ENCODE data around the gene PITPNB. TPM values are rescaled to one million over a fixed set of nuclear protein-coding genes. Genes with fewer than 3 reads are reported as not detected.

Gene PITPNB
- total RNA-seq, 1 donor from 2014 or later: 51.3 TPM

DNA sequence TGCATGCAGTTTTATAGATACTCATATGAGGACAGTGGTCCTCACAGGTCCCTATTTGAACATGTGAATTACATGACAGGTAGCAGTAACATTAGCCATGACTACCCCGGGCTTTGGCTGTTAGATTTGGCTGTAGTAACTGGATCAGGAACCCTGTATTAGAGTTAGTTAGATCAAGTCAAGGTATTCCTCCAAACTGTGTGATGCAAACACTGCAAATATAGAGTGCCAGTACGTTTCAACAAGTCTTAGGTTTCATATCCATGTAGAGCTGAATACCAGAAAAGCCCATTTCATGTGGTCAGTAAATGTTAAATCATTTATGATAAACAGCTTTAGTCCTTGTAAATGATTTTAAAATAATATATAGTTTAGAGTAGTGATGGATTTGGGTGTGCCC is 29.5 kb upstream of the PITPNB start:
- H3K27me3 ChIP-seq: no peaks in the 10 kb centered on the region
- H3K4me3 ChIP-seq: no peak overlapping the region
- no peaks in the 10 kb centered on the region for H3K9me3 ChIP-seq
- no peak overlapping the region for H3K27ac ChIP-seq
- TF ChIP-seq, protein P1, sequence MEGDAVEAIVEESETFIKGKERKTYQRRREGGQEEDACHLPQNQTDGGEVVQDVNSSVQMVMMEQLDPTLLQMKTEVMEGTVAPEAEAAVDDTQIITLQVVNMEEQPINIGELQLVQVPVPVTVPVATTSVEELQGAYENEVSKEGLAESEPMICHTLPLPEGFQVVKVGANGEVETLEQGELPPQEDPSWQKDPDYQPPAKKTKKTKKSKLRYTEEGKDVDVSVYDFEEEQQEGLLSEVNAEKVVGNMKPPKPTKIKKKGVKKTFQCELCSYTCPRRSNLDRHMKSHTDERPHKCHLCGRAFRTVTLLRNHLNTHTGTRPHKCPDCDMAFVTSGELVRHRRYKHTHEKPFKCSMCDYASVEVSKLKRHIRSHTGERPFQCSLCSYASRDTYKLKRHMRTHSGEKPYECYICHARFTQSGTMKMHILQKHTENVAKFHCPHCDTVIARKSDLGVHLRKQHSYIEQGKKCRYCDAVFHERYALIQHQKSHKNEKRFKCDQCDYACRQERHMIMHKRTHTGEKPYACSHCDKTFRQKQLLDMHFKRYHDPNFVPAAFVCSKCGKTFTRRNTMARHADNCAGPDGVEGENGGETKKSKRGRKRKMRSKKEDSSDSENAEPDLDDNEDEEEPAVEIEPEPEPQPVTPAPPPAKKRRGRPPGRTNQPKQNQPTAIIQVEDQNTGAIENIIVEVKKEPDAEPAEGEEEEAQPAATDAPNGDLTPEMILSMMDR (IDR thresholded peaks at IDR 0.05): no peak
- TF ChIP-seq POLR2AphosphoS5 (IDR thresholded peaks at IDR 0.05; ENCODE audit: insufficient read depth in 1 of 2, low read depth in 1 of 2): no peak
- TF ChIP-seq POLR2A (IDR thresholded peaks at IDR 0.05): no peak
- intact Hi-C loops (cut with DNase I): no loop called here
- no peak for DNase-seq (ENCODE audit: extremely low spot score in 2 of 2)
- H3K4me1 ChIP-seq: peaks cover 13% of the 10 kb centered on the region
- no peaks in the 10 kb centered on the region for H3K36me3 ChIP-seq

DNA sequence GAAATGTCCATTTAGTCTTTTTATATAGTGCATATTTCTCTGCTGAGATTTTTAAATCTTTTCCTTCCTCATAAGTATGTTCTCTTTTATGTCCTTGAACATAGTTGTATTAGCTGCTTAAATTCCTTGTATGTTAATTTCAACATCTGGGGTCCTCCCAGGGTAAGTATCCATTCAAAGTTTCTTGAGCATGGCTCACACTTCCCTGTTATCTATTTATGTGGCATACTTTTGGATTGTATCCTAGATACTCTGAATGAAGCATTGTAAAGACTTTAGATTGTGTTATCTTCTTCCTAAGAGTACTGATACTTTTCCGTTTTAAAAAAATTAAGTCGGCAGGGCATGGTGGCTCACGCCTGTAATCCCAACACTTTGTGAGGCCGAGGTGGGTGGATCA is 28.4 kb upstream of the PITPNB start:
- H3K4me1 ChIP-seq: peaks cover 8% of the 10 kb centered on the region
- no peak for DNase-seq (ENCODE audit: extremely low spot score in 2 of 2)
- no peak overlapping the region for H3K4me3 ChIP-seq
- intact Hi-C loops (cut with DNase I): no loop called here
- no peaks in the 10 kb centered on the region for H3K27me3 ChIP-seq
- no peaks in the 10 kb centered on the region for H3K9me3 ChIP-seq
- H3K36me3 ChIP-seq: no peaks in the 10 kb centered on the region
- TF ChIP-seq POLR2A (IDR thresholded peaks at IDR 0.05) (no peak), POLR2AphosphoS5 (IDR thresholded peaks at IDR 0.05; ENCODE audit: insufficient read depth in 1 of 2, low read depth in 1 of 2) (no peak)
- TF ChIP-seq, protein P1 (IDR thresholded peaks at IDR 0.05): no peak
- no peak overlapping the region for H3K27ac ChIP-seq

DNA sequence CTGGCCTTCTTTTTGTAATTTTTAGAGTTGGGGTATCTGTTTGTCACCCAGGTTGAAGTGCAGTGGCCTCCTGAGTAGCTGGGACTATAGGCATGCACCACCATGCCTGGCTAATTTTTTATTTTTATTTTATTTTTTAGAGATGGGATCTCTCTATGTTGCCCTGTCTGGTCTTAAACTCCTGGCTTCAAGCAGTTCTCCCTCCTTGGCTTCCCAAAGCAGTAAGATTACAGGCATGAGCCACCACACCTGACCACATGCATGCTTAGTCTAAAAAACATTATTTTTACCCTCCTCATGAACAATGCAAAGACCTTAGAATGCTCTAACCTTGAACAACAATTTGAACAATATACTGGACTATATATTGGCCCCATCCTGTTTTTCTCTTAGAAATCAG is 22.1 kb upstream of the PITPNB start:
- H3K27me3 ChIP-seq: no peaks in the 10 kb centered on the region
- no peak overlapping the region for H3K4me3 ChIP-seq
- TF ChIP-seq, protein P1 (IDR thresholded peaks at IDR 0.05): no peak
- TF ChIP-seq POLR2A (IDR thresholded peaks at IDR 0.05): no peak
- TF ChIP-seq POLR2AphosphoS5 (IDR thresholded peaks at IDR 0.05; ENCODE audit: insufficient read depth in 1 of 2, low read depth in 1 of 2): no peak
- no peak for DNase-seq (ENCODE audit: extremely low spot score in 2 of 2)
- H3K9me3 ChIP-seq: no peaks in the 10 kb centered on the region
- intact Hi-C loops (cut with DNase I): no loop called here
- H3K27ac ChIP-seq: no peak overlapping the region
- no peaks in the 10 kb centered on the region for H3K4me1 ChIP-seq
- H3K36me3 ChIP-seq: no peaks in the 10 kb centered on the region

DNA sequence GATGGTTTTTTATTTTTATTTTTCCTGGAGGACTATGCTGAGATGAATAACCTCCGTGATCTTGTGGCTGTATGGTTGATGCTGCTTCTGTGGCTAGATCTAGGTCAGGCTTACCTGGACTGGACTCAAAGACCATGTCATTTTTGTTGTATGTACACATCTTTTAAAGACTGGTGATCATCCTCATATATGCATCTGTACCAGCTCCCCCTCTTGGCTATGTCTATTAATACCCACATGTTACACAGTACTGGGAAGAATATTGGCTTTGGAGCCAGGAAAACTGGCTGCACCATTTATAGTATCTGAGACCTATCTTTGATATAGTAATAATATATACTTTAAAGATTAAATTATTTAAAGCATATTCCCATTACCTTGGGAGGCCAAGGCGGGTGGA is 18.4 kb upstream of the PITPNB start:
- H3K4me3 ChIP-seq: no peak overlapping the region
- no peaks in the 10 kb centered on the region for H3K27me3 ChIP-seq
- DNase-seq (ENCODE audit: extremely low spot score in 2 of 2): no peak
- H3K36me3 ChIP-seq: no peaks in the 10 kb centered on the region
- intact Hi-C loops (cut with DNase I): no loop called here
- no peaks in the 10 kb centered on the region for H3K9me3 ChIP-seq
- TF ChIP-seq, protein P1 (IDR thresholded peaks at IDR 0.05): no peak
- TF ChIP-seq POLR2A (IDR thresholded peaks at IDR 0.05) (no peak), POLR2AphosphoS5 (IDR thresholded peaks at IDR 0.05; ENCODE audit: insufficient read depth in 1 of 2, low read depth in 1 of 2) (no peak)
- no peaks in the 10 kb centered on the region for H3K4me1 ChIP-seq
- H3K27ac ChIP-seq: no peak overlapping the region

DNA sequence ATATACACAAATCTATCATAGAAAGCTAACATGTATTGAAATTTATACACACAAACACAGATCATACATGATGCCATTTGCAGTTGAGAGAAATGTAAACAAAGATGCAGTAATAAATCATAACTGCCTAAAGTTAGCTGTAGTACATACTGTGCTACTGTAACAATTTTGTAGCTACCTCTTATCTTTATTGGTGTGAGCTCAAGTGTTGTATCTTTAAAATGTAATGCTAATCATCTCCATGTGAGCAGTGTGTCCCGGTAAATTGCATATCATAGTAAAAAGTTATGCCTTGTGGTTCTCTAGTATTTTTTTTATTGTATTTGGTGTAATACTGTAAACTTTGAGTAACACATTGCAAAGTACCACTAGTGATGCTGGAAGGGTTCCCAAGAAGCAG is 16.8 kb upstream of the PITPNB start:
- Histone ChIP-seq H3K27ac (no peak overlapping the region), H3K4me1 (no peaks in the 10 kb centered on the region), H3K27me3 (no peaks in the 10 kb centered on the region), H3K9me3 (no peaks in the 10 kb centered on the region), H3K4me3 (no peak overlapping the region), H3K36me3 (no peaks in the 10 kb centered on the region)
- intact Hi-C loops (cut with DNase I): no loop called here
- TF ChIP-seq POLR2AphosphoS5 (IDR thresholded peaks at IDR 0.05; ENCODE audit: insufficient read depth in 1 of 2, low read depth in 1 of 2): no peak
- TF ChIP-seq, protein P1 (IDR thresholded peaks at IDR 0.05): no peak
- no peak for TF ChIP-seq POLR2A (IDR thresholded peaks at IDR 0.05)
- DNase-seq (ENCODE audit: extremely low spot score in 2 of 2): no peak
